A549 treated with CpdA at 1 μM for 4 hours (cell line): Measurements from ENCODE around the gene TRIM14. TPM values are rescaled to one million over a fixed set of nuclear protein-coding genes. Genes with fewer than 3 reads are reported as not detected.

Experiments used
- total RNA-seq: library from RNA; stranded (reverse); fragments of 200-300 nt; extraction: Qiagen RNA extraction; gene quantifications from 5 replicates; pipeline ENCODE4 v1.2.3, GENCODE V29; 2022; ENCODE audit warnings: low read depth

The TRIM14 gene, protein sequence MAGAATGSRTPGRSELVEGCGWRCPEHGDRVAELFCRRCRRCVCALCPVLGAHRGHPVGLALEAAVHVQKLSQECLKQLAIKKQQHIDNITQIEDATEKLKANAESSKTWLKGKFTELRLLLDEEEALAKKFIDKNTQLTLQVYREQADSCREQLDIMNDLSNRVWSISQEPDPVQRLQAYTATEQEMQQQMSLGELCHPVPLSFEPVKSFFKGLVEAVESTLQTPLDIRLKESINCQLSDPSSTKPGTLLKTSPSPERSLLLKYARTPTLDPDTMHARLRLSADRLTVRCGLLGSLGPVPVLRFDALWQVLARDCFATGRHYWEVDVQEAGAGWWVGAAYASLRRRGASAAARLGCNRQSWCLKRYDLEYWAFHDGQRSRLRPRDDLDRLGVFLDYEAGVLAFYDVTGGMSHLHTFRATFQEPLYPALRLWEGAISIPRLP
- total RNA-seq: 9.8 to 12.9 TPM (median 11.6 TPM) in 5 replicates

DNA sequence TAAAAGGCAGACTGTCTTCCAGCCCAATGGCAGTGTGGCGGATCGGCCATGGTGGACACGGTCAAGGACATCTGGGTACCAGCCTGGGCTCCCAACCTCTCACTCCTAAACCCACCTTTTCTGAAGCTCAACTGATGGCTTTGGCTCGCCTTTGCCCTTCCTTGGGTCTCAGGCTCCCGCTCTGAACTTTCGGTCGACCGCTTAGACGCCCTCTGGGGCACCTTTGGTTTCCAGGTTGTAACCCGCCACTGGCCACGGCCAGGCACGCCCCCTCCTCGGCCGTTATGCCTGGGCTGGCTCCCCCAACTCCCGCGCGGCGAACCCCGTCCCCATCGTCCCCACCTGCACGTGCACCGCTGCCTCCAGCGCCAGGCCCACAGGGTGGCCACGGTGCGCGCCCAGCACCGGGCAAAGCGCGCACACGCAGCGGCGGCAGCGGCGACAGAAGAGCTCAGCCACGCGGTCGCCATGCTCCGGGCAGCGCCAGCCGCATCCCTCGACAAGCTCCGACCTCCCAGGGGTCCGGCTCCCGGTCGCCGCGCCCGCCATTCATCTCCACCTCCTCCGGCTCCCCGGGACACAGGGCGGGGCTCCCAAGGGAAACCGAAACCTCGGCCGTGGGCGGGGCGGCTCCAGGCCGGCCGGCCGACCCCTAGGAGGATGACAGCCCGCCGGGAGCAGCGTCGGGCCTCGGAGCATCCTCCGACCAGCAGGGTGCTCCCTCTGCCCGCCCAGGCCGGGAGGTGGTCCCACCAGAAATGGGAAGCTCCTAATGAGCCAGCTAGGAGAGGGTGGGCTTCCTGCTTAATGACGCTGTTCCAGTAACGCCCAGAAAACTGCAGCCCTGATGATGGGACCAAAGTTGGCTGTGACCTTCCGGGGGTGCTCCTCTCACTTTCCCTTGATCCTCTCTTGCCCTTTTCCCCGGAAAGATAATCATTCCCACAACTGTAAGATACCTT lies at the start of gene TRIM14:
Gene TRIM14 (minus strand): TSS at position 583 of the 962 bp plus-strand sequence. CDS start 34 bp downstream, at position 549.

DNA sequence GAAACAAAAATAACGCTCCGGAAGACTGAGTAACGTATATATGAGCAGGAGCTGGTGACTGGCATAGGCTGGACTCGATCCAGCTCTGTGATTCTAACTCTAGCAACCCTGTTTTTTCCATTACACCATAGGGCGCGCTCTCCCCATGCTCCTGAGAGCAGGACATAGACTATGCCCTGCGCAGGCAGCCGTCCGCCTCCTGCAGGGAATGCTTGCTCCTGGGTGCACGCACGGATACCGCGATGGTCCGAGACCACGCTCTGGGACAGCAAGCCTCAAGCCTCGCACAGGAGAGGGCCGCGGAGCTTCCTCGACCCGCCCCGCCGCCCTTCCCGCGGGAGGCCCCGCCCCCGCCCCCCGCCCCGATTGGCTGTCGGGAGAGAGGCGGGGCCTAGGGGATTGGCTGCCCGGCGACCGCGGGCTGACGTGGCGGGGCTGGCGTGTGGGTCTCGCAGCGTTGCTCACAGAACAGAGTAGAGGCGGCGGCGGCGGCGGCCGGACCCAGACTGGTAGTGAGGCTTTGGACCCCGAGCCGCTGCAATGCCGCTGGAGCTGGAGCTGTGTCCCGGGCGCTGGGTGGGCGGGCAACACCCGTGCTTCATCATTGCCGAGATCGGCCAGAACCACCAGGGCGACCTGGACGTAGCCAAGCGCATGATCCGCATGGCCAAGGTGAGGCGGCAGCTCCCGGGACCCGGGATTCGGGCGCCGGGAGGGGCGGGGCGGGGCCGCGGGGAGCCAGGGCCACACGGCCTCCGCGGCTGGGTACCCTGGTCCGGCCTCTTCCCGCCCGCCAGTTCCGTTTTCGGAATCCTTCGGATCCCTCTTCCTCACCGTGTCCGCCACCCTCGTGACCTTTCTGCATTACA lies 62.5 kb downstream of the TRIM14 start, which contains the start of gene NANS:
Gene NANS (plus strand): TSS at position 464 of the 869 bp plus-strand sequence. CDS start 77 bp downstream, at position 541.

Other genes starting within 250 kb of the TRIM14 start
- gene TRMO, start 196.7 kb downstream of the TRIM14 start, total RNA-seq: 11.1 to 16.1 TPM (median 13.1 TPM) in 5 replicates
- gene HEMGN, start 181.1 kb downstream of the TRIM14 start, total RNA-seq: not detected in 5 replicates
- gene ANP32B, start 135.9 kb downstream of the TRIM14 start, total RNA-seq: 280 to 342 TPM (median 313 TPM) in 5 replicates
- gene NANS, start 62.5 kb downstream of the TRIM14 start, total RNA-seq: 59.9 to 74.8 TPM (median 73.3 TPM) in 5 replicates
- 0.36 to 0.86 TPM (median 0.59 TPM) in 5 replicates for gene CORO2A, start 73.4 kb upstream of the TRIM14 start, total RNA-seq
- 8.1 to 11.1 TPM (median 9.2 TPM) in 5 replicates for gene TBC1D2, start 136.4 kb upstream of the TRIM14 start, total RNA-seq